K562 (cell line): ENCODE data around the gene HOXB1. TPM values are rescaled to one million over a fixed set of nuclear protein-coding genes. Genes with fewer than 3 reads are reported as not detected.

Experiments used
- BRF1 ChIP-seq: IDR thresholded peaks from 3 replicates; pipeline ENCODE4 v1.6.1; 2011; ENCODE audit warnings: borderline replicate concordance, mild to moderate bottlenecking; ENCODE audit not compliant: insufficient read length; ENCODE audit errors: extremely low read depth
- CBX5 ChIP-seq: IDR thresholded peaks from 2 replicates; pipeline ENCODE4 v1.6.1; 2014; ENCODE audit warnings: low read depth, borderline replicate concordance
- GATAD2A ChIP-seq: fragments of 450-650 bp; IDR thresholded peaks from 2 replicates; pipeline ENCODE4 v1.6.1; 2017
- HES1 ChIP-seq: fragments of 450-650 bp; IDR thresholded peaks from 2 replicates; pipeline ENCODE4 v1.6.1; 2016; ENCODE audit warnings: low read depth, mild to moderate bottlenecking, moderate library complexity
- HEY1 ChIP-seq: fragments of 250-450 bp; sonication (Bioruptor Pico); IDR thresholded peaks from 2 replicates; pipeline ENCODE4 v1.5.0; 2020; ENCODE audit warnings: mild to moderate bottlenecking, moderate library complexity, borderline replicate concordance
- MCM3 ChIP-seq: fragments of 450-650 bp; IDR thresholded peaks from 2 replicates; pipeline ENCODE4 v1.6.1; 2016
- MGA ChIP-seq: fragments of 450-650 bp; IDR thresholded peaks from 2 replicates; pipeline ENCODE4 v1.6.1; 2016; ENCODE audit warnings: mild to moderate bottlenecking, moderate library complexity
- NBN ChIP-seq: fragments of 450-650 bp; IDR thresholded peaks from 2 replicates; pipeline ENCODE4 v1.6.1; 2016; ENCODE audit warnings: low read depth, mild to moderate bottlenecking
- NFIC ChIP-seq: fragments of 450-650 bp; IDR thresholded peaks from 2 replicates; pipeline ENCODE4 v1.6.1; 2017; ENCODE audit warnings: mild to moderate bottlenecking, inconsistent platforms
- RFX1 ChIP-seq: fragments of 450-650 bp; IDR thresholded peaks from 2 replicates; pipeline ENCODE4 v1.6.1; 2016; ENCODE audit warnings: mild to moderate bottlenecking, moderate library complexity
- SRSF3 ChIP-seq: fragments of 200-400 bp; formaldehyde crosslinking; IDR thresholded peaks from 2 replicates; pipeline ENCODE4 v1.6.1; 2016; ENCODE audit warnings: mild to moderate bottlenecking, low read length, moderate library complexity; ENCODE audit not compliant: insufficient read depth
- SRSF9 ChIP-seq: fragments of 200-400 bp; formaldehyde crosslinking; IDR thresholded peaks from 2 replicates; pipeline ENCODE4 v1.6.1; 2017; ENCODE audit warnings: low read depth, low read length, borderline replicate concordance
- TAF9B ChIP-seq: fragments of 450-650 bp; IDR thresholded peaks from 2 replicates; pipeline ENCODE4 v1.6.1; 2018; ENCODE audit warnings: mild to moderate bottlenecking; ENCODE audit not compliant: partially characterized antibody
- TCFL5 ChIP-seq: fragments of 250-450 bp; sonication (Bioruptor Pico); conservative IDR thresholded peaks from 2 replicates; pipeline ENCODE4 v1.6.1; 2021; ENCODE audit warnings: mild to moderate bottlenecking, moderate library complexity, matching md5 sums
- TRIM25 ChIP-seq: fragments of 450-650 bp; IDR thresholded peaks from 2 replicates; pipeline ENCODE4 v1.7.0; 2016; ENCODE audit warnings: borderline replicate concordance
- polyA plus RNA-seq, 8 experiments: library from polyadenylated mRNA; depleted of rRNA in 4 of 8; stranded (reverse) in 5 of 8; unstranded in 3 of 8; fragments of >200 nt; fragmentation: Nextera tagmentation in 2 of 8; fragmentation: Illumina TruSeq in 1 of 8; extraction: Ambion mirVana in 2 of 8; extraction: Trizol in 1 of 8; gene quantifications; 2 replicates each; pipeline versions ENCODE4 v1.2.1 to v1.2.3, GENCODE V29; 2011 to 2014; ENCODE audit warnings: inconsistent platforms in 1 of 8, missing spikeins in 1 of 8
- total RNA-seq, 7 experiments: library from RNA; depleted of rRNA in 6 of 7; stranded (reverse); fragments of >200 nt in 6 of 7; fragmentation: Illumina TruSeq in 2 of 7; extraction: Trizol in 2 of 7; gene quantifications; 2 replicates each; pipeline versions ENCODE4 v1.2.1 to v1.2.3, GENCODE V29; 2011 to 2021; ENCODE audit warnings: low replicate concordance in 1 of 7

Gene HOXB1
- total and polyA plus RNA-seq, 9 of the 15 experiments (the other 6 are each of a cell fraction or from before 2014, with no cell fraction given): 0.04 TPM; not detected in 8

- no peak for TF ChIP-seq MGA
- TF ChIP-seq TRIM25: no peak
- peak; percentile 45 for TF ChIP-seq TAF9B
- no peak for TF ChIP-seq MCM3
- peak; percentile 71 for TF ChIP-seq NFIC
- no peak for TF ChIP-seq HEY1
- no peak for TF ChIP-seq SRSF3
- no peak for TF ChIP-seq CBX5
- 0 out of 2 replicates have a peak, but pooled peaks have one; percentile 71 for TF ChIP-seq NBN
- TF ChIP-seq TCFL5: no peak
- peak; percentile 50; the same call in 1 of the 2 replicates for TF ChIP-seq GATAD2A
- no peak for TF ChIP-seq HES1
- TF ChIP-seq RFX1: no peak
- TF ChIP-seq BRF1: no peak
- TF ChIP-seq SRSF9: no peak
These were observed 8.7 kb downstream of the HOXB1 start (continued) for GRCh38 chr17:48522031-48522653.
